Measurements from ENCODE around the gene PMS2.
"Not testable (repeated sequence)": the region's sequence is repeated elsewhere in the genome, so short reads cannot be mapped to it uniquely, and the experiment has no call there.

Gene PMS2

GRCh38 chr7:5924180-5924579, 84.7 kb downstream of the PMS2 start:
- DNase-seq (ENCODE audit: low read depth in 2 of 2), result not testable (repeated sequence)

Measured in stimulated activated CD4-positive, alpha-beta T cell treated with anti-CD3 and anti-CD28 coated beads, Interleukin-1b, Interleukin-23, amount 100 ng/mL, for 4 hours (primary cell).